Measurements from ENCODE around the gene THAP3.

DNA sequence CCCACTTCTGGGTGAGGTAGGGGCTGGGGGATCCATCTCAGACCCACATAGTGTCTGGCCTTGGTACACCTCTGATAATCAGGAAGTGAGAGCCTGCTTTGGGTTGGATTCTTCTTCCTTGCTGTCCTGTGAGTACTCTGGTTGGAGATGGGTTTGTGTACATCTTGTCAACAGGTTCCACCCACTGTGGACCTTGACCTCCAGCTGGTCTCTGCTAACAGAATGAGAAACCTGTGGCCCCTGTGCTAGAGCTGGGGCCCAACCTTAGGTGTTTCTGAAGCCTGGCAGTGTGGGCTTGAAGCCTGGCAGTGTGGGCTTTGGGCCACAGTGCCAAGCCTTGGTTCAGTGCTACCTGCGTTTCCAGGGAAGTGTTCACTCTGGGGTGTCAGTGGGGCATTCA is 42.3 kb upstream of the THAP3 start:
- TF ChIP-seq, protein P1, sequence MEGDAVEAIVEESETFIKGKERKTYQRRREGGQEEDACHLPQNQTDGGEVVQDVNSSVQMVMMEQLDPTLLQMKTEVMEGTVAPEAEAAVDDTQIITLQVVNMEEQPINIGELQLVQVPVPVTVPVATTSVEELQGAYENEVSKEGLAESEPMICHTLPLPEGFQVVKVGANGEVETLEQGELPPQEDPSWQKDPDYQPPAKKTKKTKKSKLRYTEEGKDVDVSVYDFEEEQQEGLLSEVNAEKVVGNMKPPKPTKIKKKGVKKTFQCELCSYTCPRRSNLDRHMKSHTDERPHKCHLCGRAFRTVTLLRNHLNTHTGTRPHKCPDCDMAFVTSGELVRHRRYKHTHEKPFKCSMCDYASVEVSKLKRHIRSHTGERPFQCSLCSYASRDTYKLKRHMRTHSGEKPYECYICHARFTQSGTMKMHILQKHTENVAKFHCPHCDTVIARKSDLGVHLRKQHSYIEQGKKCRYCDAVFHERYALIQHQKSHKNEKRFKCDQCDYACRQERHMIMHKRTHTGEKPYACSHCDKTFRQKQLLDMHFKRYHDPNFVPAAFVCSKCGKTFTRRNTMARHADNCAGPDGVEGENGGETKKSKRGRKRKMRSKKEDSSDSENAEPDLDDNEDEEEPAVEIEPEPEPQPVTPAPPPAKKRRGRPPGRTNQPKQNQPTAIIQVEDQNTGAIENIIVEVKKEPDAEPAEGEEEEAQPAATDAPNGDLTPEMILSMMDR (IDR thresholded peaks at IDR 0.05), result no peak
- no peak for TF ChIP-seq POLR2A (IDR thresholded peaks at IDR 0.05)

All from lower leg skin (tissue), 3 donors.